ENCODE data around the gene KCNQ1. TPM values are rescaled to one million over a fixed set of nuclear protein-coding genes. Genes with fewer than 3 reads are reported as not detected.
"Not testable (repeated sequence)": the region's sequence is repeated elsewhere in the genome, so short reads cannot be mapped to it uniquely, and the experiment has no call there.

KCNQ1 gene
- polyA plus RNA-seq, 4 donors, result 2.3 to 13.0 (median 10.0) TPM

DNA sequence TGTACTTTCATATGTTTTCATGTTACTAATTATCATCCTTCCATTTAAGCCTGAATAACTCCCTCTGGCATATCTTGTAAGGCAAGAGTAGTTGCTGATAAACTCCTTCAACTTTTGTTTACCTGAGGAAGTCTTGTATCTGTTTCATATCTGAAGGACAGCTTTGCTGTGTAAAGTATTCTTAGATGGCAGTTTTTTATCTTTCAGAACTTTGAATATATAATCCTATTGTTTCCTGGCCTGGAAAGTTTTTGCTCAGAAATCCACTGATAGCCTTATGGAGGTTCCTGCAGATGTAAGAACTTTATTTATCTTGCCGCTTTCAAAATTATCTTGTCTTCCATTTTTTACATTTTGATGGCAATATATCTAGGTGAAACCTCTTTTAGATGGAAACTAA, 185.9 kb downstream of the KCNQ1 start:
- DNase-seq (ENCODE audit: low read depth in 4 of 4, low spot score in 3 of 4), result no peak

GRCh38 chr11:2631161-2631560, 186.4 kb downstream of the KCNQ1 start:
- no peak for DNase-seq (ENCODE audit: low read depth in 4 of 4, low spot score in 3 of 4)

DNA sequence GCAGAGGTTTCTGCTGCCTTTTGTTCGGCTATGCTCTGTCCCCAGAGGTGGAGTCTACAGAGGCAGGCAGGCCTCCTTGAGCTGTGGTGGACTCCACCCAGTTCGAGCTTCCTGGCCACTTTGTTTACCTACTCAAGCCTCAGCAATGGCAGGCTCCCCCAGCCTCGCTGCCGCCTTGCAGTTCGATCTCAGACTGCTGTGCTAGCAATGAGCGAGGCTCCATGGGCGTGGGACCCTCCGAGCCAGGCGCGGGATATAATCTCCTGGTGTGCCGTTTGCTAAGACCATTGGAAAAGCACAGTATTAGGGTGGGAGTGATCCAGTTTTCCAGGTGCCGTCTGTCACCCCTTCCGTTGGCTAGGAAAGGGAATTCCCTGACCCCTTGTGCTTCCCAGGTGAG, 195.0 kb downstream of the KCNQ1 start:
- not testable (repeated sequence) for DNase-seq (ENCODE audit: low read depth in 4 of 4, low spot score in 3 of 4)

DNA sequence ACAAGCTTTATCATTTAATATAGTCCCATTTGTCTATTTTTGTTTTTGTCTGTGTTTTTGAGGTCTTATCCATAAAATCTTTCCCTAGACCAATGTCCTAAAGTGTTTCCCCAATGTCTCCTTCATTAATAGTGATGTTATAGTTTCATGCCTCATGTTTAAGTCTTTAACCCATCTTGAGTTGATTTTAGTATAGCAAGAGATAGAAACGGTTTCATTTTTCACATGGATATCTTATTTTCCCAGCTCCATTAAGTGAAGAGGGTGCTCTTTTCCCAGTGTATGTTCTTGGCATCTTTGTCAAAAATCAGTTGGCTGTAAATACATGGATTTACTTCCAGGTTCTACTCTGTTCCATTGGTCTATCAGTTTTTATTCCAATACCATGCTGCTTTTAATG, 196.8 kb downstream of the KCNQ1 start:
- no peak for DNase-seq (ENCODE audit: low read depth in 4 of 4, low spot score in 3 of 4)

DNA sequence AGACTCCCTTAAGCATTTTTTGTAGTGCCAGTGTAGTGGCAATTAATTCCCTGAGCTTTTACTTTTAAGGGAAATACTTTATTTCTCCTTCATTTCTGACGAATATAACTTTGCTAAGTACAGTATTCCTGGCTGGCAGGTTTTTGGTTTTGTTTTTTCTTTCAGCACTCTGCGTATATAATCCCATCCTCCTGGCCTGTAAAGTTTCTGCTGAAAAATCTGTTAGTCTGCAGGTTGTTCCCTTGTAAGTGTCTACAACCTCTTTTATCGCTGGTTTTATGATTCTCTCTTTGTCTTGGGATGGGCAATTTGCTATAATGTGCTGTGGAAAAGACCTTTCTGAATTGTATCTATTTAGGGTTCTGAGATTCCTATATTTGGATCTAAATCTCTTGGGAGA, 198.9 kb downstream of the KCNQ1 start:
- no peak for DNase-seq (ENCODE audit: low read depth in 4 of 4, low spot score in 3 of 4)

DNA sequence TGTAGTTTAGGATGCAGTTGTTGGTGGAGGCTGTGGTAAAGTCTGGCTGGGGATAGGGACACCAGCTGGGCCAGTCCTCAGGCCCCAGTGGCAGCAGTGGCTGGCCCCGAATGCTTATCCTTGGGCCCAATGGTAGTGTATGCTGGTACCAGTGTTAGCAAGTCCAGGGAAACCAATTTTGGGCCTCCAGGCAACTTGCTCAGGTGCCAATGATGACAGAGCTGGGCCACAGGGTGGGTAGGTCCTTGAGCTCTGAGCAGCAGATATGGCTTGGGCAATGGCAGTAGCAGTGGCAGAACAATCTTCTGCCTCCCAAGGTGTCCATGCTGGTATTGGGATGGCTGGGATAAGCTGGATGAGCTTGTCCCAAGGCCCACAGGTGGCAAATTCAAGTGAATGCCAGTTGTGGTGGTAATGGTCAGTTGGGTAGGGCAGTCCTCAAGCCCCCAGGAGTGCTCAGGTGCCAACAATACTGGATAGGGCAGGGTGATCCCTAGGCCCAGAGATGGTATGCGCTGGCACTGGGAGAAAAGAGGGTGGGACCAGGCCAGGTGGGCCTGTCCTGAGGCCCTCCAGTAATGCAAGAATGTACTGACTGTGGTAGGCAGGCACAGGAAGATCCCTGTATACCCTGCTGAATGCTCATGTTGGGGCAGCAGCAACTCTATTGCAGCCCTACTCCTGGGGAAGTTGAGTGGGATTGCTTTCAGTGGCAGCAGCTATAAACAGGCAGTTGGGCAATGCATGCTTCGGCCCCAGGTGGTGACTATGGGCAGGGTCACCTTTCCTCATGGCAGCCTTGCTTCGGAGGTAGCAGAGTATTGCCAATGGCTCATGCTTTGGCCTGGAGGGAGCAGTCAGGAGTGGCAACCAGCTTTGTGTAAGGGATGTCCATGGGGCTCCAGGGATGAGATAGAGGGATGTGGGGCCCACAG, 200.3 kb downstream of the KCNQ1 start:
- no peak for DNase-seq (ENCODE audit: low read depth in 4 of 4, low spot score in 3 of 4)

DNA sequence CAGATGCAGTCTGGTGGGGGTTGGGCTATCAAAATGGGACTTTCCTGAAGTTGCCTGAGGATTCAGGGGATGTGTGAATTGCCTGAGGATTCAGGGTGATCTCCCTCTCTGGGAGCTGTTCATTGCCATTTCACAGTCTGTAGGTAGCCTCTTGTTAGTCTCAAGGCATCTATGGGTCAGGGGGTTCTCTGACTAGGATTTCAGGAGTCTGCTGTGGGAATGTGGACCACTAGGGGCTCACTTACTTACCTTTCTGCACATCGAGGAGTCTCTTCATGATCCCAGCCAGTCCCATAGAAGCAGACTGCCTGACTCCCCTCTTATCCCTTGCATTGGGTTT, 200.9 kb downstream of the KCNQ1 start:
- DNase-seq (ENCODE audit: low read depth in 4 of 4, low spot score in 3 of 4), result no peak

DNA sequence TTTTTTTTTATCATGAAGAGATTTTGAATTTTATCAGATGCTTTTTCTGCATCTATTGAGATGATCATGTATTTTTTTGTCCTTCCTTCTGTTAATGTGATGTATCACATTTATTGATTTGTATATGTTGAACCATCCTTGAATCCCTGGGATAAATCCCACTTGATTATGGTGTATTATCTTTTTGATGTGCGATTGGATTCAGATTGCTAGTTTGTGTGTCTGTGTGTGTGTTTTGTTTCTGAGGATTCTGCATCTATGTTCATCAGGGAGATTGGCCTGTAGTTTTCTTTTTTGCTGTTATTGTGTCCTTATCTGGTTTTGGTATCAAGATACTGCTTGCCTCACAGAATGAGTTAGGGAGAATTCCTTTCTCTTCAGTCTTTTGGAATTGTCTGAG, 202.4 kb downstream of the KCNQ1 start:
- DNase-seq (ENCODE audit: low read depth in 4 of 4, low spot score in 3 of 4), result no peak

GRCh38 chr11:2647953-2648352, 203.1 kb downstream of the KCNQ1 start:
- DNase-seq (ENCODE audit: low read depth in 4 of 4, low spot score in 3 of 4), result no peak

DNA sequence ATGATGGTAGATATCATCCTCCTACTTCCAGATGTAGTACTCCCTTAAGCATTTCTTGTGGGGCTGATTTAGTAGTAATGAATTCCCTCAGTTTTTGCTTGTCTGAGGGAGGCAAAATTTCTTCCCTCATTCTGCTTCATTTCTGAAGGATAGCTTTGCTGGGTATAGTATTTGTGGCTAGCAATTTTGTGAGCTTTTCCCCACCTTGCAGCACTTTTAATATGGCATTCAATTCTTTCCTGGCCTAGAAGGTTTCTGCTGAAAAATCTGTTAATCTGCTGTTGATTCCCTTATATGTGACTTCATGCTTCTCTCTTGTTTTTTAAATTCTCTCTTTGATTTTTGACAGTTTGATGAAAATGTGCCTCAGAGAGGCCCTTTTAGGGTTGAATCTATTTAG, 204.6 kb downstream of the KCNQ1 start:
- DNase-seq (ENCODE audit: low read depth in 4 of 4, low spot score in 3 of 4), result no peak

DNA sequence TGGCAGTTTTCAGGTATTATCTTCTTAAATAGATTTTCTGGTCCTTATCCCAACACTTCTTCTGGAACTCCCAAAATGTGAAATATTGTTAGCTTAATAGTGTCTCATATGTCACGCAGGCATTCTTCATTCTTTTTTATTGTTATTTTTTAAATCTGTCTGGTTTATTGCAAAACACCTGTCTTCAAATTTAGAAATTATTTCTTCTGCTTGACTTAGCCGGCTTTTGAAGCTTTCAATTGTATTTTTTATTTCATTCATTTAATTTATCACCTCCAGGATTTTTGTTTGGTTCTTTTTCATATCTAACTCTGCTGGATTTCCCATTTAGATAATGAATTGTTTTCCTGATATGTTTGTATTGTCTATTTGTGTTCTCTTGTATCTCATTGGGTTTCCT, 205.0 kb downstream of the KCNQ1 start:
- no peak for DNase-seq (ENCODE audit: low read depth in 4 of 4, low spot score in 3 of 4)

DNA sequence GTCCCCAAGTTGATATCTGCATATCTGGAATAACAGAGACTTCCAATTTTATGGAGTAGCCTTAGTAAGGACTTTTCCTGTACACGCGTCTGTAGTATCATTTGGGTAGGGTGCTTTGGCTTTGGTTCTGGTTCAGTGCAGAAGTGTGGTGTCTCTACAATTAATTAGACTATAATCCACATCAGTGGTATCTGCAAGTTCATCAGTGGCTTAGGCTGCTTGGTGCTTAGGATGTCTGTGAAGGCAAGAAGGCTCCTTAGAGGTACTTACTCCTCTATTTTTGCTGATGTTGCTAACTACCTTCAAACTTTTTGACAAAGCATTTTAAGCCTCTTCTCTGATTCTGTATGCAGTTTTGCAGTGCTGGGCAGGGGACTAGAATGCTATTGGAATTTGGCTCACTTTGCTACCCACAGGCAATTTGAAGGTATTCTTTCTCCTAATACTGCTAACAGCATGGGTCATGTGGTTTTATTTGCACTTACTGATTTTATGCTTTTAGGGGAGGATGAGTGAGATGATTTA, 205.6 kb downstream of the KCNQ1 start:
- no peak for DNase-seq (ENCODE audit: low read depth in 4 of 4, low spot score in 3 of 4)

GRCh38 chr11:2651054-2651617, 206.3 kb downstream of the KCNQ1 start:
- DNase-seq (ENCODE audit: low read depth in 4 of 4, low spot score in 3 of 4), result no peak

GRCh38 chr11:2651826-2652271, 207.0 kb downstream of the KCNQ1 start:
- DNase-seq (ENCODE audit: low read depth in 4 of 4, low spot score in 3 of 4), result no peak

GRCh38 chr11:2652333-2653197, 207.8 kb downstream of the KCNQ1 start:
- no peak for DNase-seq (ENCODE audit: low read depth in 4 of 4, low spot score in 3 of 4)

DNA sequence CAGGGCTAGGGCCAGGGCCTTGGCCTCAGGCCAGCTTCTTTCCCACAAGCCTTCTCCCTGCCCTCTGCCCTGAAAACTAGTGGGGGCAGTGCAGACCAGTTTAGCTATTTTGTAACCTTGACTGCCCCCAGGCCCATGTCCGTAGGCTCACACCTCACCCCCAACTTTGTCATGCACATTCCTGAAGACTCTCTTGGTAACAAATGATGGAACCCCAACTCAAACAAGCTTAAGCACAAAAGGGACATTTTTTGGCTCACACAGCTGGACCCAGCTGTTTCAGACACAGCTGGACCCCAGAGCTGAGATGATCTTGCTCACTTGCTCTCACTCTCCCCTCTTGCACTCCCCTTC, 208.4 kb downstream of the KCNQ1 start:
- DNase-seq (ENCODE audit: low read depth in 4 of 4, low spot score in 3 of 4), result no peak

DNA sequence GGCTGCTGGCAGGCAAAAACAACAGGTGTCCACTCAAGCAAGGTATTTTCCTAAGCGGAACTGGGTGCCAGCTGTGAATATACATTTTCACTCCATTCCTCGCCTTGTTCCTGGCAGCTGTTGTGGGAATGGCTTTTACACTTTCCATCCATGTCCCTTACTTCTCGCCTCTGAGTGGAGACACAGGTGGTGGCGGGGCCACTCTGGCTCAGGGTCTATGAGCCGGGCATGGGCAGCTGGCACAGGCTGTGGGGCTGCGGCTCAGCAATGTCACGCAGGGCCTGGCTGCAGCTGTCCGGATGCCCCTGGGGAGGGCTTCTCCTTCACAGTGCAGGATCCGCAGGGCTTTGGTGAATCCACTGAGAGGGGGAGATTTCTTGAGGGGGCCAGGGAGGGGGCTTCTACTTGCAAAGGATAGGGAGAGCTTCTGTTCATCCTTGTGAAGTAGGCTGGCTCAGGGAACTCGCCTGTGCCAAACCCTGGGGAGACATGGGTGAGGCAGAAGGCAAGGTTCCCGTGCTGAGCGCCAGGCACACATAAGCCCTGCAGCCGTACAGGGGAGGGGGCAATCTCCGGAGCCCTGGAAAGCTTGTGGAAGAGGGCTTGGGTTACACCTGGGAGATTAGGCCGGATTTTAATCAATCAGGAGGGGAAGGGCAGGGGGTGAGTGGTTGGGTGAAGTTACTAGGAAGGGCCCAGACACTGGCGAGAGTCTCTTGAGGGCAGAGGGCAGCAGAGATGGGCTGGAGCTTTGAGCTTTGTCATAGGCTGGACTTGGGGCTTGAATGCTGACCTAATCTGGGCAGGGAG, 209.3 kb downstream of the KCNQ1 start:
- no peak for DNase-seq (ENCODE audit: low read depth in 4 of 4, low spot score in 3 of 4)

GRCh38 chr11:2655016-2655719, 210.4 kb downstream of the KCNQ1 start:
- DNase-seq (ENCODE audit: low read depth in 4 of 4, low spot score in 3 of 4), result no peak

GRCh38 chr11:2655834-2656622, 211.2 kb downstream of the KCNQ1 start:
- no peak for DNase-seq (ENCODE audit: low read depth in 4 of 4, low spot score in 3 of 4)
